WTC11 (cell line): ENCODE results near the gene TTC36. TPM values are rescaled to one million over a fixed set of nuclear protein-coding genes. Genes with fewer than 3 reads are reported as not detected.
A peak's percentile ranks its signal among the peaks of the same experiment; 100 is the strongest.

ENCODE experiments used
- ATAC-seq: fragments of 200-7000 bp; cut with Tn5 transposase; 2 replicates; pipeline ENCODE4 v1.10.0; 2021; ENCODE audit warnings: mild to moderate bottlenecking, moderate library complexity
- CTCF ChIA-PET: fragments of 300-600 bp; sonication (Branson Sonifier 250); formaldehyde crosslinking; loops from one replicate; lab custom pipeline; 2021; ENCODE audit warnings: antibody characterized with exemption; lab: Charles Lee
- POLR2A ChIA-PET: fragments of 350-600 bp; sonication (Branson Sonifier 250); formaldehyde crosslinking; loops from one replicate; lab custom pipeline; 2021; ENCODE audit warnings: antibody characterized with exemption; lab: Charles Lee
- DNase-seq: peaks from one replicate; pipeline ENCODE4 v3.0.0; 2021; ENCODE audit warnings: low spot score
- H3K27ac Mint-ChIP-seq: 2 replicates; pipeline ENCODE4 v1.8.0; 2021; ENCODE audit warnings: mixed read lengths
- H3K27me3 Mint-ChIP-seq: 2 replicates; pipeline ENCODE4 v1.8.0; 2021; ENCODE audit warnings: low read depth, mild to moderate bottlenecking, moderate library complexity, mixed read lengths
- H3K36me3 Mint-ChIP-seq: 2 replicates; pipeline ENCODE4 v1.8.0; 2021; ENCODE audit warnings: mixed read lengths
- H3K4me1 Mint-ChIP-seq: 2 replicates; pipeline ENCODE4 v1.8.0; 2022; ENCODE audit warnings: mixed read lengths
- H3K4me3 Mint-ChIP-seq: 2 replicates; pipeline ENCODE4 v1.8.0; 2021; ENCODE audit warnings: mild to moderate bottlenecking, moderate library complexity, mixed read lengths
- H3K9me3 Mint-ChIP-seq: 2 replicates; pipeline ENCODE4 v1.8.0; 2021; ENCODE audit warnings: mixed read lengths
- AFF4 ChIP-seq: sonication (generic); formaldehyde crosslinking; IDR thresholded peaks from 2 replicates; pipeline ENCODE4 v1.8.1; 2023; ENCODE audit warnings: mild to moderate bottlenecking, missing genetic modification reagents, borderline replicate concordance
- CBFB ChIP-seq: sonication (generic); formaldehyde crosslinking; IDR thresholded peaks from 2 replicates; pipeline ENCODE4 v1.8.1; 2022; ENCODE audit warnings: mild to moderate bottlenecking, low read depth, missing genetic modification reagents
- CDX4 ChIP-seq: fragments of 250-450 bp; sonication (Bioruptor Pico); IDR thresholded peaks from 2 replicates; pipeline ENCODE4 v1.9.0; 2021; ENCODE audit warnings: moderate library complexity, mild to moderate bottlenecking, inconsistent platforms, borderline replicate concordance
- E2F1 ChIP-seq: sonication (generic); formaldehyde crosslinking; IDR thresholded peaks from 2 replicates; pipeline ENCODE4 v1.8.0; 2022; ENCODE audit warnings: mild to moderate bottlenecking, missing genetic modification reagents
- ERG ChIP-seq: fragments of 250-450 bp; sonication (Bioruptor Pico); IDR thresholded peaks from 2 replicates; pipeline ENCODE4 v1.8.0; 2021; ENCODE audit warnings: mild to moderate bottlenecking
- ESRRA ChIP-seq: sonication (generic); formaldehyde crosslinking; IDR thresholded peaks from 2 replicates; pipeline ENCODE4 v1.8.1; 2022; ENCODE audit warnings: mild to moderate bottlenecking, missing genetic modification reagents, borderline replicate concordance
- ETV6 ChIP-seq: sonication (generic); formaldehyde crosslinking; IDR thresholded peaks from 2 replicates; pipeline ENCODE4 v1.8.1; 2022; ENCODE audit warnings: mild to moderate bottlenecking, missing genetic modification reagents
- GTF2I ChIP-seq: fragments of 250-450 bp; sonication (Bioruptor Pico); conservative IDR thresholded peaks from 2 replicates; pipeline ENCODE4 v1.4.0; 2021; ENCODE audit warnings: mild to moderate bottlenecking
- IRF1 ChIP-seq: sonication (generic); formaldehyde crosslinking; IDR thresholded peaks from 2 replicates; pipeline ENCODE4 v1.8.0; 2023; ENCODE audit warnings: missing genetic modification reagents
- PRDM15 ChIP-seq: sonication (generic); formaldehyde crosslinking; IDR thresholded peaks from 2 replicates; pipeline ENCODE4 v1.8.0; 2022; ENCODE audit warnings: missing genetic modification reagents
- PRRX2 ChIP-seq: fragments of 250-450 bp; sonication (Bioruptor Pico); IDR thresholded peaks from 2 replicates; pipeline ENCODE4 v1.8.0; 2021; ENCODE audit warnings: mild to moderate bottlenecking
- RELA ChIP-seq: sonication (generic); formaldehyde crosslinking; IDR thresholded peaks from 2 replicates; pipeline ENCODE4 v1.8.1; 2022; ENCODE audit warnings: missing genetic modification reagents, mild to moderate bottlenecking, borderline replicate concordance
- SMAD3 ChIP-seq: sonication (generic); formaldehyde crosslinking; IDR thresholded peaks from 2 replicates; pipeline ENCODE4 v1.8.0; 2022; ENCODE audit warnings: missing genetic modification reagents, mild to moderate bottlenecking, borderline replicate concordance
- SP1 ChIP-seq: sonication (generic); formaldehyde crosslinking; conservative IDR thresholded peaks from 2 replicates; pipeline ENCODE4 v1.8.1; 2022; ENCODE audit warnings: missing genetic modification reagents
- TP53 ChIP-seq: sonication (generic); formaldehyde crosslinking; IDR thresholded peaks from 2 replicates; pipeline ENCODE4 v1.8.1; 2023; ENCODE audit warnings: mild to moderate bottlenecking, missing genetic modification reagents
- USF2 ChIP-seq: sonication (generic); formaldehyde crosslinking; IDR thresholded peaks from 2 replicates; pipeline ENCODE4 v1.8.1; 2023; ENCODE audit warnings: mild to moderate bottlenecking, missing genetic modification reagents, moderate library complexity
- ZNF423 ChIP-seq: fragments of 250-450 bp; sonication (Bioruptor Pico); IDR thresholded peaks from 2 replicates; pipeline ENCODE4 v2.1.2; 2022; ENCODE audit warnings: mild to moderate bottlenecking, moderate library complexity
- ZNF512 ChIP-seq: sonication (generic); formaldehyde crosslinking; IDR thresholded peaks from 2 replicates; pipeline ENCODE4 v1.8.1; 2022; ENCODE audit warnings: missing genetic modification reagents, borderline replicate concordance
- ZSCAN18 ChIP-seq: fragments of 250-450 bp; sonication (Bioruptor Pico); IDR thresholded peaks from 2 replicates; pipeline ENCODE4 v2.1.2; 2022; ENCODE audit warnings: mild to moderate bottlenecking, moderate library complexity
- total RNA-seq: library from RNA; stranded (reverse); gene quantifications from 3 replicates; pipeline ENCODE4 v1.2.3, GENCODE V29; 2021

TTC36 gene
- total RNA-seq, 1 experiment from 2014 or later: 0.70 TPM

GRCh38 chr11:118514103-118514502 lies 13.2 kb upstream of the TTC36 start (continued):
- TF ChIP-seq E2F1 (CRISPR knock-in tag): no peak
- TF ChIP-seq RELA (CRISPR knock-in tag): no peak
- no peak for TF ChIP-seq ZSCAN18 (CRISPR knock-in tag)

GRCh38 chr11:118519549-118519948 lies 7.7 kb upstream of the TTC36 start:
- H3K9me3 Mint-ChIP-seq: no peaks in the 10 kb centered on the region
- no peak for DNase-seq
- ChIA-PET POLR2A (no interaction called here), CTCF (no interaction called here)
- peaks cover 65% of the 10 kb centered on the region for H3K36me3 Mint-ChIP-seq
- ATAC-seq: no peak
- H3K4me3 Mint-ChIP-seq: no peak overlapping the region
- H3K27me3 Mint-ChIP-seq: no peaks in the 10 kb centered on the region
- H3K27ac Mint-ChIP-seq: 0 out of 2 replicates have a peak overlapping the region, but pooled peaks have one; percentile 4
- peaks cover 3% of the 10 kb centered on the region; the same call in 1 of the 2 replicates for H3K4me1 Mint-ChIP-seq
- TF ChIP-seq SMAD3 (CRISPR knock-in tag): no peak
- TF ChIP-seq GTF2I (CRISPR knock-in tag): no peak
- no peak for TF ChIP-seq CBFB
- TF ChIP-seq PRRX2: no peak
- TF ChIP-seq PRDM15 (CRISPR knock-in tag): no peak
- TF ChIP-seq IRF1 (CRISPR knock-in tag): no peak
- no peak for TF ChIP-seq ETV6 (CRISPR knock-in tag)
- TF ChIP-seq ERG: no peak
- no peak for TF ChIP-seq ZNF423 (CRISPR knock-in tag)
- TF ChIP-seq USF2 (CRISPR knock-in tag): no peak
- TF ChIP-seq CDX4 (CRISPR knock-in tag): no peak
- no peak for TF ChIP-seq ZNF512 (CRISPR knock-in tag)
- no peak for TF ChIP-seq ESRRA (CRISPR knock-in tag)
- TF ChIP-seq AFF4 (CRISPR knock-in tag): no peak
- TF ChIP-seq SP1 (CRISPR knock-in tag): no peak
- TF ChIP-seq TP53 (CRISPR knock-in tag): no peak
